HL-60/S4 (cell line): Measurements from ENCODE around the gene U2AF1L4.
"Not testable (repeated sequence)": the region's sequence is repeated elsewhere in the genome, so short reads cannot be mapped to it uniquely, and the experiment has no call there.

Experiments
- in situ Hi-C: fragments of 300-500 bp; cut with MboI; formaldehyde crosslinking; loops from 2 replicates; pipeline ENCODE4 v1.14.3; 2022; ENCODE audit warnings: low sequenced_read_pairs

U2AF1L4 gene

DNA sequence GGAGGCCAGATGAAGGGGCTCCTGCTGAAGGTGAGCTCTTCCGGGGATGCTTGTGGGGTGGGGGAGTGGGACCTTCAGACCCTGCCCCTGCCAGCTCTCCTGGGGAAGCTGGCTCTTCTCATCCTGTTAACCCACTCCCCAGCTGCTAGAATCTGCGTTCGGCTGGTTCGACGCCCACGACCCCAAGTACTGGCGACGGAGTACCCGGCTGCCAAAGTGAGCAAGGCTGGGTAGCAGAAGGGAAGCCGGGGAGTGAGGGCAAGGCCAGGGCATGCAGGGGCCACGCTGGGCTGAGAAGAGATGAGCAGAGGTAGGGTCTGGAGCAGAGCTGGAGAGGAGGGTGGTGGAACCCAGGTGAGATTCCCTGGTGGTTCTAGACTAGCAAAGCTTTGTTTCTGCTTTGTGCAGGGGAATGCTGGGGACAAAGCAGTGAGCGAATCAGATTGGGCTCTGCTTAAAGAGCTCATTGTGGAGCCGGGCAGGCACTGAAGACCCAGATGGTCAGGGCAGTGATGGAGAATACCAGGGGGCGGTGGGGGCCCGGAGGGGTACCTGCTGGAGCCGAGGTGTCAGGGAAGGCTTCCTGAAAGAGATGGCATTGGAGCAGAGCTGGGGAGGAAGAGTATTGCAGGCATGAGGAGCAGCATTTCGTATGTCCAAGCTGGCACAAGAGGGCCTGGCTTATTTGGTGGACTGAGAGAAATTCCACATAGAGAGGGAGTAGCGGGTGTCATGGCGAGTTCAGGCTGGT lies 17.1 kb downstream of the U2AF1L4 start:
- in situ Hi-C loops = no loop called here

DNA sequence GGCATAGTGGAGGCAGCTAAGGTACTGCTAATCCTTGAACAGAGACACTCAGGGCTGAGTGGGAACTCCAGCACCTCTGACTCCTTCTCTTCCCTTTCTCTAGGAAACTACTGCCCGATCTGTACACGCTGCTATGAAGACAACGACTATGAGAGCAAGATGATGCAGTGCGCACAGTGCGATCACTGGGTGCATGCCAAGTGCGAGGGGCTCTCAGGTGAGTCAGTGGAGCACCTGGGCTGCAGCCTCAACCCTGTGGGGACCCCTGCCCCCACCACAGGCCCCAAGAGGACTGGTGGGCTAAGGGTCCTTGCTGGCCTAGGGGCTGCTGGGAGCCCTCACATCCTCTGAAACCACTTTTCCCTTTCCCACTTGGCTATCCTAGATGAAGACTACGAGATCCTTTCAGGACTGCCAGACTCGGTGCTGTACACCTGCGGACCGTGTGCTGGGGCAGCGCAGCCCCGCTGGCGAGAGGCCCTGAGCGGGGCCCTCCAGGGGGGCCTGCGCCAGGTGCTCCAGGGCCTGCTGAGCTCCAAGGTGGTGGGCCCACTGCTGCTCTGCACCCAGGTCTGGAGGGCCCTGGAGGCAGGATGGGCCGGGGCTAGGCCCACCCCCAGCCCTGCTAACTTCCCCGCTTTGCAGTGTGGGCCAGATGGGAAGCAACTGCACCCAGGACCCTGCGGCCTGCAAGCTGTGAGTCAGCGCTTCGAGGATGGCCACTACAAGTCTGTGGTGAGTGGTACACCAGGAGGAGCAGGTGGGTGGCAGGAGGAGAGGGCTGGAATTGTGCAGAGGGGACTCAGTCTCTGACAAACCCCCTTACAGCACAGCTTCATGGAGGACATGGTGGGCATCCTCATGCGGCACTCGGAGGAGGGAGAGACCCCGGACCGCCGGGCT lies 17.9 kb downstream of the U2AF1L4 start:
- in situ Hi-C loops = no loop called here

DNA sequence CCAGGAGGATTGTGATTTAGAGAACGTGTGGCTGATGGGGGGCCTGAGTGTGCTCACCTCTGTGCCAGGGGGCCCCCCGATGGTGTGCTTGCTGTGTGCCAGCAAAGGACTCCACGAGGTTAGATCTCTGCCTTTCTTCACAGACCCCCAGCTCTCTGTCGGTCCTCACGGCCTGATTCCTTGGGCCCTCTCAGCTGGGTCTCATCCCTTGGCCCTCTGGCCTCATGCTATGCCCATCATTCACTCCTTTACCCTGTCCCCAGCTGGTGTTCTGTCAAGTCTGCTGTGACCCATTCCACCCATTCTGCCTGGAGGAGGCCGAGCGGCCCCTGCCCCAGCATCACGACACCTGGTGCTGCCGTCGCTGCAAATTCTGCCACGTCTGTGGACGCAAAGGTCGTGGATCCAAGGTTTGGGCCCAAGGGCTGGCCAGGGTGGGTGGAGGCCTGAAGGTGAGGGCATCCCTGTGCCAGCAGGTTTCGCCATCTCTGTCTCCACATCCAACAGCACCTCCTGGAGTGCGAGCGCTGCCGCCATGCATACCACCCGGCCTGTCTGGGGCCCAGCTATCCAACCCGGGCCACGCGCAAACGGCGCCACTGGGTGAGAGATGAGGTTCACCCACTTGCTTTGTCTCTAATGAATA lies 19.9 kb downstream of the U2AF1L4 start:
- in situ Hi-C loops = no loop called here

DNA sequence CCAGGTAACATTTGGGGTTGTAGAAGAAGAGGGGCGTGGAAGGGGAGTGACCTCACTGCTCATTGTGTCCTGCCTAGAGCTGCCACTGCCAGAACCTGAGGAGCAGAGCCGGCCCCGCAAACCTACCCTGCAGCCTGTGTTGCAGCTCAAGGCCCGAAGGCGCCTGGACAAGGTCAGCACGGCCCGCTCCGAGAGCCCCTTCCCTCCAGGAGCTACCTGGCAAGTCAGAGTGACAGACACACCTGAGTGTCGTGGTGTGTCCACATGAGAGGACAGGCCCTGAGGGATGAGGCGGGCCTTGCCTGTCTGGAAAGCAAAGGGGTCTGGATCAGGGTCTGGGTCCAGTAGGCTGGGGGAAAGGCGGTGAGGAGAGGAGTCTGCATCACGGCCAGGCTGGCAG lies 20.7 kb downstream of the U2AF1L4 start:
- in situ Hi-C loops = no loop called here

DNA sequence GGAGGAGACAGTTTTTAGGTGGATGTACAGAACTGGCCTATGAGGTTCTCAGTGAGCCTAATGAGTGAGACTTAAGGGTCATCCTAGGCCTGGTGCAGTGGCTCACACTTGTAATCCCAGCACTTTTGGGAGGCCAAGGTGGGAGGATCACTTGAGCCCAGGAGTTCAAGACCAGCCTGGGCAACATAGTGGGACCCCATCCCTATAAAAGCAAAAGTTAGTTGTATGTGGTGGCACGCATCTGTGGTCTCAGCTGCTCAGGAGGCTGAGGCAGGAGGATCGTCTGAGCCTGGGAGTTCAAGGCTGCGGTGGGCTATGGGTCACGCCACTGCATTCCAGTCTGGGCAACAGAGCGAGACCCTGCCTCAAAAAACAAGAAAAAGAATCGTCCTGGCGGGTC lies 21.1 kb downstream of the U2AF1L4 start:
- in situ Hi-C loops = not testable (repeated sequence)

DNA sequence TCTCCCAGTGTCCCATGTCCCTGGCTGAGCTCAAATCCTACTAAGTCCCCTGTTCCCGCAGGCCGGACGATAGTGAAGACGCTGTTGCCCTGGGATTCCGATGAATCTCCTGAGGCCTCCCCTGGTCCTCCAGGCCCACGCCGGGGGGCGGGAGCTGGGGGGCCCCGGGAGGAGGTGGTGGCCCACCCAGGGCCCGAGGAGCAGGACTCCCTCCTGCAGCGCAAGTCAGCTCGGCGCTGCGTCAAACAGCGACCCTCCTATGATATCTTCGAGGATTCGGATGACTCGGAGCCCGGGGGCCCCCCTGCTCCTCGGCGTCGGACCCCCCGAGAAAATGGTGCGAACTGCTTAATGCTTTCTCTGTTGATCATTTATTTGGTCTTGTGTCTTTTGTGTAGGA lies 21.5 kb downstream of the U2AF1L4 start:
- in situ Hi-C loops = no loop called here

DNA sequence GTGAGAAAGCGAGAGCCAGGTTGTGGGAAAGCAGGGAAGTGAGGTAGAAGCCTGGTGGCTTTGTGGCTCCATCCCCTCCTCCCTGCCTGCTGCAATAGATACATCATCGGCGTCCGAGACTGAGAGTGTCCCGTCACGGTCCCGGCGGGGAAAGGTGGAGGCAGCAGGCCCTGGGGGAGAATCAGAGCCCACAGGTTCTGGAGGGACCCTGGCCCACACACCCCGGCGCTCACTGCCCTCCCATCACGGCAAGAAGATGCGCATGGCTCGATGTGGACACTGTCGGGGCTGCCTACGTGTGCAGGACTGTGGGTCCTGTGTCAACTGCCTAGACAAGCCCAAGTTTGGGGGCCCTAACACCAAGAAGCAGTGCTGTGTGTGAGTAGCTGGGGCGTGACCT lies 22.3 kb downstream of the U2AF1L4 start:
- in situ Hi-C loops = no loop called here

DNA sequence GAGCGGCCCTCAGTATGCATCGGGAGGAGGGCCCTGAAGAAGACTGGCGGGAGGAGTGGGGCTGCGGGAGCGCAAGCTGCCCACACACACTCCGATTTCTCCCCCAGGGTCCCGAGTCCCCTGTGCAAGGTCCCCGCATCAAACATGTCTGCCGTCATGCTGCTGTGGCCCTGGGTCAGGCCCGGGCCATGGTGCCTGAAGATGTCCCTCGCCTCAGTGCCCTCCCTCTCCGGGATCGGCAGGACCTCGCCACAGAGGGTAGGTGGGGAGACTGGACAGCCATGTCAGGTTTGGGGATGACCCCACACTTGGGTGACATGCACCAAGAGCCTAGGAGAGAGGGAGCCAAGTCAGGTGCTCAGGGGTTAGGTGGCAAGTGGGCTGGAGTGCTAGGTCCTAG lies 22.8 kb downstream of the U2AF1L4 start:
- in situ Hi-C loops = no loop called here

DNA sequence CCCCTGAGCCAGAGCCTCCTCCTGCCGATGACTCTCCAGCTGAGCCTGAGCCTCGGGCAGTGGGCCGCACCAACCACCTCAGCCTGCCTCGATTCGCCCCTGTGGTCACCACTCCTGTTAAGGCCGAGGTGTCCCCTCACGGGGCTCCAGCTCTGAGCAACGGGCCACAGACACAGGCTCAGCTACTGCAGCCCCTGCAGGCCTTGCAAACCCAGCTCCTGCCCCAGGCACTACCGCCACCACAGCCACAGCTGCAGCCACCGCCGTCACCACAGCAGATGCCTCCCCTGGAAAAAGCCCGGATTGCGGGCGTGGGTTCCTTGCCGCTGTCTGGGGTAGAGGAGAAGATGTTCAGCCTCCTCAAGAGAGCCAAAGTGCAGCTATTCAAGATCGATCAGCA lies 23.8 kb downstream of the U2AF1L4 start:
- in situ Hi-C loops = no loop called here

DNA sequence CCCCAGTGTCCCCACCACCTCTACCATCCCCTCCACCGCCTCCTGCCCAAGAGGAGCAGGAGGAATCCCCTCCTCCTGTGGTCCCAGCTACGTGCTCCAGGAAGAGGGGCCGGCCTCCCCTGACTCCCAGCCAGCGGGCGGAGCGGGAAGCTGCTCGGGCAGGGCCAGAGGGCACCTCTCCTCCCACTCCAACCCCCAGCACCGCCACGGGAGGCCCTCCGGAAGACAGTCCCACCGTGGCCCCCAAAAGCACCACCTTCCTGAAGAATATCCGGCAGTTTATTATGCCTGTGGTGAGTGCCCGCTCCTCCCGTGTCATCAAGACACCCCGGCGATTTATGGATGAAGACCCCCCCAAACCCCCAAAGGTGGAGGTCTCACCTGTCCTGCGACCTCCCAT lies 24.6 kb downstream of the U2AF1L4 start:
- in situ Hi-C loops = no loop called here

DNA sequence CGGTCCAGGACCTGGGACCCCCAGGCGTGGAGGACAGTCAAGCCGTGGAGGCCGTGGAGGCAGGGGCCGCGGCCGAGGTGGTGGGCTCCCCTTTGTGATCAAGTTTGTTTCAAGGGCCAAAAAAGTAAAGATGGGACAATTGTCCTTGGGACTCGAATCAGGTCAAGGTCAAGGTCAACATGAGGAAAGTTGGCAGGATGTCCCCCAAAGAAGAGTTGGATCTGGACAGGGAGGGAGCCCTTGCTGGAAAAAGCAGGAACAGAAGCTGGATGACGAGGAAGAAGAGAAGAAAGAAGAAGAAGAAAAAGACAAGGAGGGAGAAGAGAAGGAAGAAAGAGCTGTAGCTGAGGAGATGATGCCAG lies 25.1 kb downstream of the U2AF1L4 start:
- in situ Hi-C loops = no loop called here

DNA sequence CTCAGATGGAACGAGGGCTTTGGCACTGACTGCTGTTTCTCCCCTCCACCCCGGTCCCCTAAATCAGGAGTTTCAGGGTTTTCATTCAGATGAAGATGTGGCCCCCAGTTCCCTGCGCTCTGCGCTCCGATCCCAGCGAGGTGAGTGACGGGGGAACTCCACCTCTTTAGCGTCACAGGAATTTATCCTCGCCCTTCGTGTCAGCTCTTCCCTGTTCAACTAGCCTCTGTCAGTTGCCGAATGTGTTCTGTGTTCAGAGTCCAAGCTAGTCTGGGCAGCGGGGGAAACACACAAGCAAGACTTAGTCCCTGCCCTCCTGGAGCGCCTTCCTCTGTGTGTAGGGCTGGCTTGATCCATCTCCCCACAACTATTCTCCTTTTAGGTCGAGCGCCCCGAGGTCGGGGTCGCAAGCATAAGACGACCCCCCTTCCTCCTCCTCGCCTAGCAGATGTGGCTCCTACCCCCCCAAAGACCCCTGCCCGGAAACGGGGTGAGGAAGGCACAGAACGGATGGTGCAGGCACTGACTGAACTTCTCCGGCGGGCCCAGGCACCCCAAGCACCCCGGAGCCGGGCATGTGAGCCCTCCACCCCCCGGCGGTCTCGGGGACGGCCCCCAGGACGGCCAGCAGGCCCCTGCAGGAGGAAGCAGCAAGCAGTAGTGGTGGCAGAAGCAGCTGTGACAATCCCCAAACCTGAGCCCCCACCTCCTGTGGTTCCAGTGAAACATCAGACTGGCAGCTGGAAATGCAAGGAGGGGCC lies 25.6 kb downstream of the U2AF1L4 start:
- in situ Hi-C loops = no loop called here

DNA sequence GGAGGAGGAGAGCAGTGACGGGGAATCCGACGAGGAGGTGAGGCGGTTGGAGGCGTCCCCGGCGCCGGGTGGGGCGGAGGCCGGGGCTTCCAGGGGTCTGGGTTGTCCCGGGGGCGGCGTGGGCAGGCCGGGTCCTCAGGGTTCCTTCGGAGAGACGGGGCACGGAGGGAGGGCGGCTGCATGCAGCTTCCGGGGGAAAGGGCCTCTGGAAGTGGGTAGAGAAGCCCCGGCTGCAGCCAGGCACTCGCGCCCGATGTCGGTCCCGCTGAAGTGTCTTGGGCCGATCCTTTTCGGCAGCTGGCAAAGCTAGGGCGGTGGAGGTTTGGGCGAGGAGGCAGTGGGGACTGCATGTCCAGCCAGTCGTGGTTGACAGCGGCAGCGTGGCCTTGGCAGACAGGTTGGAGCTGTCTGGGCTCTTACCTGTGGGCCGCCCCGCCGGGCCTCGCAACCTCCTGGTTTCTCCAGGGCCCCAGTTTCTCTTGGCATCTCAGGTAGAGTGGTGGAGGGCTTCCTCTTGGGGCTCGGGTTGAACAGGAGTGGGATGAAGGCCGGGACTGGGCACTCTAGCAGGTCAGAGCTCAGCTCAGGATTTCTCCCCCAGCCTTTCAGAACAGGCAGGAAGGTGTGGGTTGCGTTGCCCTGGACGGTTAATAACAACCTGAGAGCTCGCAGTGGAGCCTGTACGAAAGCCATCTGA lies 26.7 kb downstream of the U2AF1L4 start:
- in situ Hi-C loops = no loop called here

DNA sequence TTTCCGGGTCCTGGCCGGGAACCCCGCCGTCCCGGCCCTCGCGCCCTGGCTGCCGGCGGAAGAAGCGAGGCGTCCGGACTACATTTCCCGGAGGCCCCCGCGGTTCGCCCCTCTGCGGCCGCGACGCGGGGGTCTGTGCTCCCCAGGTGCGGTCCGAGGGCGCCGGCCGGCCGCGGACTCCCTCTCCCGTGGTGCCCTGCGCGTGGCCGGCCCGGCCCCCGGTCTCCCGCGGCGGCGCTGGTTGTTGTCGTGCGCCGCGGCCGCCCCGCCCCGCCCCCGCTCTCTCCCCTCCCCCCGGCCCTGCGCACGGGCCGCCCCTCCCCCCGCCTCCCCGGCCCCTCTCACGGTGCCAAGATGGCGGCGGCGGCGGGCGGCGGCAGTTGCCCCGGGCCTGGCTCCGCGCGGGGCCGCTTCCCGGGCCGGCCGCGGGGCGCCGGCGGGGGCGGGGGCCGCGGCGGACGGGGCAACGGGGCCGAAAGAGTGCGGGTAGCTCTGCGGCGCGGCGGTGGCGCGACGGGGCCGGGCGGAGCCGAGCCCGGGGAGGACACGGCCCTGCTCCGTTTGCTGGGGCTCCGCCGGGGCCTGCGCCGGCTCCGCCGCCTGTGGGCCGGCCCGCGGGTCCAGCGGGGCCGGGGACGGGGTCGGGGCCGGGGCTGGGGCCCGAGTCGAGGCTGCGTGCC lies 27.4 kb downstream of the U2AF1L4 start, which contains the start of gene KMT2B:
KMT2B (plus strand) TSS at position 339 of the 680 bp plus-strand sequence; CDS start at position 355, 16 bp downstream.
- in situ Hi-C loops = no loop called here

DNA sequence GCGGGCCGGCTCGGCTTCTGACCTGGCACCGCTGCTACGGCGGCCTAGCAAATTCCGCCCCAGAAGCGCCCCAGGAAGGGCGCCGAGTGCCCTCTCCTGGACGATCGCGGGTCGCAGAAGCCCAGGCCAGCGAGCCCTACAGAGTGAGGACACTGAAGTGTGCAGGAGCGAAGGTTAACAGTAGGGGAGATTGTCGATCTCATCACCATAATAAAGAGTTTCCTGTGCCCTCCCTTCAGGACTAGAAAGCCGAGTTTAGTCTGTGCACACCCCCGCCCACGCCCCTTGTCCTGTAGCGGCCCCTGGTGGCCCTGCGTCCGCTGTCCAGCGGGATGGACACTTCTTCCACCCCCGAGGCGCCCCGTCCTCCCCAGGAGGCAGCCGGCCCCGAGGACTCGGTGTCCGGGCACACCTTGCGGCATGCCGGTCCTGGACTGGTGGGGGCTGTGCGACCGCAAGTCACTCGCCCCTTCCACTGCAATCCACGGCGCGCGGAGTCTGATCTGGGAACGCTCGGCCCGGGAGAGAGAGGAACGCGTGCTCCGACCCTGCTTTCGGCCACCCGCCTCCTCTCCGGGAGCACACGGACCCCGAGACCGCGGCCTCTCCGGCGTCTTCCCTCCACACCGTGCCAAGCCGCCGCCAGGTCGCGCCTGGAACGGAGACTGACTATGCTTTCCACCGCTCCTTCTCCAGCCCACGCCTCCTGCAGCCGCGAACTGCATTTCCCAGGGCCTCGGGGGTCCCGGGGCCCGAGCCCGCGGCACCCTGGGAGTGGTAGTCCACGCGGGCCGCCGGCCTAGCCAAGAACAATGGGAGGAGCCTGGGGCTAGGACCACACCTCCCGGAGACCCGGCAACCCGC lies 28.2 kb downstream of the U2AF1L4 start:
- in situ Hi-C loops = no loop called here

DNA sequence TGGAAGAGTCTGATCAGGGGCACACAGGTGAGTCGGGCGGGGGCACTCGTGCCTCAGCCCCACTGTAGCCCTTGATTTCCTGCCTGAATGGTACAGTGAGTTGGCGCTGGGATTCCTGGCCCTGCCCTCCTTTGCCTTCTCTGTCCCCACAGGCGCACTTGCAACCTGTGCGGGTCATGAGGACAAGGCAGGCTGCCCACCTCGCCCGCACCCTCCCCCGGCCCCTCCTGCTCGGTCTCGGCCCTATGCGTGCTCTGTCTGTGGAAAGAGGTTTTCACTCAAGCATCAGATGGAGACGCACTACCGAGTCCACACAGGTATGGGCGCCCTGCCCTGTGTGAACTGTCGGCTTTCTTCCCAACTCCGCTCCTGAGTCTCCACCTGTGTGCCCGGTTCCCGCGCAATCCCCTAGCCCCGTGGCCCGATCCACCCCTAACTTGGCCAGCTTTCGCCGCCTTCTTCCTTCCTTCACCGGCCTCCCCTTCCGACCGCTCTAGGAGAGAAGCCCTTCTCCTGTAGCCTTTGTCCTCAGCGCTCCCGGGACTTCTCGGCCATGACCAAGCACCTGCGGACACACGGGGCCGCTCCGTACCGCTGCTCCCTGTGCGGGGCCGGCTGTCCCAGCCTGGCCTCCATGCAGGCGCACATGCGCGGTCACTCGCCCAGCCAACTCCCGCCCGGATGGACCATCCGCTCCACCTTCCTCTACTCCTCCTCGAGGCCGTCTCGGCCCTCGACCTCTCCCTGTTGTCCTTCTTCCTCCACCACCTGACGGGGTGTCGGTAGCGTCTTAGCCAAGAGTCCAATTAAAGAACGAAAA lies 29.0 kb downstream of the U2AF1L4 start:
- in situ Hi-C loops = no loop called here

DNA sequence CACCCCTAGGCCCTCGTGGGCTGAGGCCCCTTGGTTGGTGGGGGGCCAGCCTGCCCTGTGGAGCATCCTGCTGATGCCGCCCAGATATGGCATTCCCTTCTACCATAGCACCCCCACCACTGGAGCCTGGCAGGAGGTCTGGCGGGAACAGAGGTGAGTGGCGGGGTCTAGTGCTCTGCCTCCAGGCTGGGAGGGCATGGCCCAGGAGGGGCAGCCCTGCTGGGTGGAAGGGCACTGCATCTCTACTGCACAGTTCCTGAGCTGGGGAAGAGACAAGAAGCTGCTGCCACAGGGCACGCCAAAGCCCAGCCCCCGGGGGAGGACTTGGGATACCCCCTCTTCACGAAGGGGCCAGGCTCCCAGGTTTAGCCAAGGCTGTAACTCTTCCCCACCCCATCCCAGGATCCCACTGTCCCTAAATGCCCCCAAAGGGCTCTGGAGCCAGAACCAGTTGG lies 29.8 kb downstream of the U2AF1L4 start:
- in situ Hi-C loops = no loop called here
